Kidney (tissue), 14 donors: ENCODE measurements around the gene SAMD4A. TPM values are rescaled to one million over a fixed set of nuclear protein-coding genes. Genes with fewer than 3 reads are reported as not detected.

ENCODE experiments used
- DNase-seq, 5 donors: peaks; one replicate each; pipeline ENCODE4 v3.0.0-alpha.2; 2013 to 2020
- FAIRE-seq: peaks from 2 replicates; lab custom pipeline; 2012; peaks lifted over from hg19 to GRCh38; lab: Jason Lieb, UNC
- H3K27ac ChIP-seq, 2 donors: one replicate each; pipeline ENCODE4 v1.7.0; 2013; ENCODE audit warnings: low read depth in 2 of 2, low read length in 2 of 2, inconsistent platforms in 1 of 2
- H3K27me3 ChIP-seq: one replicate; pipeline ENCODE4 v1.7.1; 2013; ENCODE audit warnings: low read length, inconsistent platforms; ENCODE audit not compliant: control insufficient read depth, insufficient read depth
- H3K36me3 ChIP-seq, 3 donors: one replicate each; pipeline versions ENCODE4 v1.7.0 to v1.7.1; 2013; ENCODE audit warnings: low read length in 3 of 3, control low read depth in 1 of 3, inconsistent platforms in 1 of 3; ENCODE audit not compliant: insufficient read depth in 3 of 3, control insufficient read depth in 2 of 3
- H3K4me1 ChIP-seq, 3 donors: one replicate each; pipeline versions ENCODE4 v1.7.0 to v1.7.1; 2013; ENCODE audit warnings: low read length in 3 of 3, inconsistent platforms in 1 of 3, low read depth in 1 of 3; ENCODE audit not compliant: control insufficient read depth in 2 of 3, insufficient read depth in 2 of 3
- H3K4me3 ChIP-seq, 3 donors: one replicate each; pipeline versions ENCODE4 v1.7.0 to v1.8.1; 2013; ENCODE audit warnings: low read length in 3 of 3, control low read depth in 1 of 3, inconsistent platforms in 1 of 3
- H3K9ac ChIP-seq, 3 donors: one replicate each; pipeline versions ENCODE4 v1.7.0 to v1.7.1; 2013; ENCODE audit warnings: low read length in 3 of 3, control low read depth in 1 of 3, inconsistent platforms in 1 of 3
- H3K9me3 ChIP-seq, 3 donors: one replicate each; pipeline versions ENCODE4 v1.7.0 to v1.7.1; 2013; ENCODE audit warnings: low read length in 3 of 3, control low read depth in 1 of 3, inconsistent platforms in 1 of 3; ENCODE audit not compliant: control insufficient read depth in 2 of 3, insufficient read depth in 1 of 3
- intact Hi-C: fragments of 100-400 bp; cut with DNase I; formaldehyde crosslinking; loops from one replicate; pipeline ENCODE4 v1.11.1; 2022
- polyA plus RNA-seq: library from polyadenylated mRNA; stranded (reverse); fragments of 350-450 nt; fragmentation: Illumina TruSeq; extraction: RNeasy Lipid Tissue Mini Kit (QIAGEN cat#74804); gene quantifications from one replicate; pipeline ENCODE4 v1.2.3, GENCODE V29; 2014; ENCODE audit warnings: low read depth, low replicate concordance; ENCODE audit not compliant: insufficient read depth
- total RNA-seq: library from RNA; stranded (reverse); fragmentation: NEBNext Ultra II Directional; extraction: Animal tissue kit (Norgen Biotek cat#: 25700); gene quantifications from one replicate; pipeline ENCODE4 v1.2.1, GENCODE V29; 2021
- TF ChIP-seq, protein P1 (sequence below): IDR thresholded peaks from 3 replicates; pipeline ENCODE4 v1.5.1; 2012; ENCODE audit warnings: mild to moderate bottlenecking, moderate library complexity, borderline replicate concordance; ENCODE audit not compliant: insufficient read depth; ENCODE audit errors: extremely low read depth
- donor health status: control.
- donor health status: control.
- donor health status: control.
- donor health status: control.
- donor health status: control.
- donor health status: DM: yes; HTN: yes; CAD: no.
- donor health status: Normal renal cell carcinoma (clear cell type).

Gene SAMD4A
- total and polyA plus RNA-seq, 2 donors from 2014 or later: 7.4 to 46.5 TPM

DNA sequence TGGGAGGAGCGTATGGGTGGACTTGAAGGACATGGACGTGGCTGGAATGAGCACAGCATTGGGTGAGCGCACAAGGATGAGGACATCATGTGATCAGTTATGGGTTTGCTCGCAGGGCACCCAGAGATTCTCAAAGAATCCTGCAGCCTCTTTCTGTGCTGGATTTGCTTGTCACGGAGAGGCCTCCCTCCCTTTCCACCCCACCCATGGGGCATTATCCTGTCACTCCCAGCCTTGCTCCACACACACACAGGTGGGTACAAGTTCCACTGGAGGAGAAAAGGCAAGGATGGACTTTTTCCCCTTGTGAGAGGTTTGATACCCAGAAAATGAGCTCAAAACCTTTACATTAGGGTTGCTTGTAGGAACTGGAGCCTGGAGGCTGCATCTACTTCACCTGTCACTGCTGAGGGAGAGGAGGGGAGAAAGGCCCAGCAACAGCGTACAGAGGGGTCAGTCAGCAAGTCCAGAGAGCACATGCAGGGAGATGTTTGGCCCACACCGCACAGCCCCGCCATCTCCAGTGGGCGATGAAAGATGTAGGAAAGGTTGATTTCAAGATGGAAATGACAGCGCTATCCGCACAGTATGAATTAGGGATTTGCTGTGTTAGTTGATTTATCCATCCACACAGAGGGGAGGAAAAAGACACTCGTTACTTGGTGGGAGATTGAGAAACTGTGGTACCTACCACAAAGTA, 223.0 kb downstream of the SAMD4A start:
- Histone ChIP-seq H3K36me3 (peaks cover 0 to 6% (median 0%) of the 10 kb centered on the region in 3 donors), H3K4me3 (no peak overlapping the region), H3K9ac (no peak overlapping the region), H3K9me3 (peaks cover 0 to 3% (median 0%) of the 10 kb centered on the region in 3 donors), H3K4me1 (peaks cover 0 to 6% (median 0%) of the 10 kb centered on the region in 3 donors), H3K27ac (no peak overlapping the region), H3K27me3 (no peaks in the 10 kb centered on the region)
- TF ChIP-seq, protein P1, sequence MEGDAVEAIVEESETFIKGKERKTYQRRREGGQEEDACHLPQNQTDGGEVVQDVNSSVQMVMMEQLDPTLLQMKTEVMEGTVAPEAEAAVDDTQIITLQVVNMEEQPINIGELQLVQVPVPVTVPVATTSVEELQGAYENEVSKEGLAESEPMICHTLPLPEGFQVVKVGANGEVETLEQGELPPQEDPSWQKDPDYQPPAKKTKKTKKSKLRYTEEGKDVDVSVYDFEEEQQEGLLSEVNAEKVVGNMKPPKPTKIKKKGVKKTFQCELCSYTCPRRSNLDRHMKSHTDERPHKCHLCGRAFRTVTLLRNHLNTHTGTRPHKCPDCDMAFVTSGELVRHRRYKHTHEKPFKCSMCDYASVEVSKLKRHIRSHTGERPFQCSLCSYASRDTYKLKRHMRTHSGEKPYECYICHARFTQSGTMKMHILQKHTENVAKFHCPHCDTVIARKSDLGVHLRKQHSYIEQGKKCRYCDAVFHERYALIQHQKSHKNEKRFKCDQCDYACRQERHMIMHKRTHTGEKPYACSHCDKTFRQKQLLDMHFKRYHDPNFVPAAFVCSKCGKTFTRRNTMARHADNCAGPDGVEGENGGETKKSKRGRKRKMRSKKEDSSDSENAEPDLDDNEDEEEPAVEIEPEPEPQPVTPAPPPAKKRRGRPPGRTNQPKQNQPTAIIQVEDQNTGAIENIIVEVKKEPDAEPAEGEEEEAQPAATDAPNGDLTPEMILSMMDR: no peak
- intact Hi-C loops: no loop called here
- no peak for FAIRE-seq
- peak in 1 of 5 donors; percentile 11 for DNase-seq

DNA sequence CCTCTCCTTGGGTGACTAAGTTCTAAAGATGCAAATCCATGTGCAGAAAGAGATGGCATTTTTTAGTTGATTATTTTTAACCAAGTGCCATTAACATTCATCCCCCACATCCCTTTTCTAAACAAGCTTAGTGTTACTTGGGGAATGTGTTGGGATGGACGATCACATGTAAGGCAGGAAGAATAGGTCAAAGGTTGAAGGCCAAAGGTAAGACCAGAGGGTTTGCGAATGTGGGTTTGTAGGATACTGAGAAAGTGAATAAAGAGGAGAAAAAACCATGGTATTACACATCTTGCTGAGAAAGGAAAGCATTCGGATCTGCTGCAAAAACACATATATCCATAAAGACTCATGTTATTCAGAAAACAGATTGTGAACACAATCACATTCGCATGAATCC, 224.1 kb downstream of the SAMD4A start:
- FAIRE-seq (no peak), DNase-seq (no peak)
- H3K4me3 ChIP-seq: no peak overlapping the region
- TF ChIP-seq, protein P1: no peak
- H3K36me3 ChIP-seq: peaks cover 0 to 6% (median 0%) of the 10 kb centered on the region in 3 donors
- no peak overlapping the region for H3K27ac ChIP-seq
- no peak overlapping the region for H3K9ac ChIP-seq
- H3K9me3 ChIP-seq: peaks cover 0 to 5% (median 0%) of the 10 kb centered on the region in 3 donors
- intact Hi-C loops: no loop called here
- peaks cover 0 to 6% (median 0%) of the 10 kb centered on the region in 3 donors for H3K4me1 ChIP-seq
- no peaks in the 10 kb centered on the region for H3K27me3 ChIP-seq

DNA sequence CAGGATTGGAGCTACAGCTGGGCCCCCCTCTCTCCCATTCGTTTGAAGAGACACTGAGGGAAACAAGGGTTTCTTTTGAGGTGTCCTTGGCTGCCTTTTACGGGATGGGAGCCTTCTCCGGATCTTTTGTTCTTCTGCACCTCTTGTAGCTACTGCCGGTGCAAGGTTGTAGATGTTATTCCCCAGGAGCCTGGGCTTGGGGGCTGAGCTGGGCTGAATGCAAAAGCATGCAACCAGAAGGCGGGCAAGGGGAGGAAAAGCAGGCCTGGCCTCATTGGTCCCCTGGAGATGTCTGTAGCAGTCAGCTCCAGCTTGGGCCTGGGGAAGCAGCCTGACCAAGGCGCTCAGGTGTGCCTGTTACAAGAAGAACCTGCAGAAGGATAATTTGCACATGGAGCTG, 225.4 kb downstream of the SAMD4A start:
- DNase-seq (peak in 1 of 5 donors; percentile 16), FAIRE-seq (no peak)
- Histone ChIP-seq H3K36me3 (peaks cover 0 to 6% (median 0%) of the 10 kb centered on the region in 3 donors), H3K9ac (no peak overlapping the region), H3K27ac (no peak overlapping the region), H3K4me1 (peaks cover 0 to 6% (median 0%) of the 10 kb centered on the region in 3 donors), H3K9me3 (peaks cover 0 to 5% (median 0%) of the 10 kb centered on the region in 3 donors), H3K27me3 (no peaks in the 10 kb centered on the region), H3K4me3 (no peak overlapping the region)
- TF ChIP-seq, protein P1: no peak
- intact Hi-C loops: no loop called here
